Forelimb muscle (tissue), 1 donor: ENCODE data around the gene ZCCHC7. TPM values are rescaled to one million over a fixed set of nuclear protein-coding genes. Genes with fewer than 3 reads are reported as not detected.
"Not testable (repeated sequence)": the region's sequence is repeated elsewhere in the genome, so short reads cannot be mapped to it uniquely, and the experiment has no call there.

Experiments used
- DNase-seq: peaks from one replicate; pipeline ENCODE4 v3.0.0-alpha.2; 2013; ENCODE audit warnings: low read depth
- polyA plus RNA-seq: library from polyadenylated mRNA; unstranded; fragments of 120-200 nt; gene quantifications from one replicate; pipeline ENCODE4 v1.2.1, GENCODE V29; 2013; ENCODE audit not compliant: insufficient read length

The ZCCHC7 gene
- polyA plus RNA-seq, 1 donor, result 12.3 TPM

- no peak for DNase-seq
These were observed 173.5 kb downstream of the ZCCHC7 start for GRCh38 chr9:37293664-37294524.

- DNase-seq, result no peak
These were observed 174.8 kb downstream of the ZCCHC7 start for GRCh38 chr9:37295178-37295577.

- DNase-seq, result no peak
These were observed 175.4 kb downstream of the ZCCHC7 start for GRCh38 chr9:37295796-37296195.

GRCh38 chr9:37297592-37297991 is 177.2 kb downstream of the ZCCHC7 start:
- DNase-seq, result no peak

GRCh38 chr9:37300620-37301019 is 180.2 kb downstream of the ZCCHC7 start:
- DNase-seq, result no peak

- no peak for DNase-seq
These were observed 180.9 kb downstream of the ZCCHC7 start for GRCh38 chr9:37301042-37301853.

- no peak for DNase-seq
These were observed 181.4 kb downstream of the ZCCHC7 start for GRCh38 chr9:37301854-37302172.

GRCh38 chr9:37302277-37302676 is 181.9 kb downstream of the ZCCHC7 start:
- no peak for DNase-seq

GRCh38 chr9:37303272-37303671 is 182.9 kb downstream of the ZCCHC7 start:
- not testable (repeated sequence) for DNase-seq

GRCh38 chr9:37309136-37309535 is 188.8 kb downstream of the ZCCHC7 start:
- DNase-seq, result no peak

GRCh38 chr9:37311938-37312708 is 191.7 kb downstream of the ZCCHC7 start:
- DNase-seq, result no peak

GRCh38 chr9:37324261-37324683 is 203.9 kb downstream of the ZCCHC7 start:
- no peak for DNase-seq

- no peak for DNase-seq
These were observed 204.5 kb downstream of the ZCCHC7 start for GRCh38 chr9:37324691-37325490.

GRCh38 chr9:37325778-37326177 is 205.4 kb downstream of the ZCCHC7 start:
- no peak for DNase-seq

GRCh38 chr9:37327553-37327952 is 207.2 kb downstream of the ZCCHC7 start:
- no peak for DNase-seq

- DNase-seq, result no peak
These were observed 208.3 kb downstream of the ZCCHC7 start for GRCh38 chr9:37328556-37329227.

GRCh38 chr9:37329576-37329975 is 209.2 kb downstream of the ZCCHC7 start:
- DNase-seq, result no peak

GRCh38 chr9:37331871-37332270 is 211.5 kb downstream of the ZCCHC7 start:
- no peak for DNase-seq

- no peak for DNase-seq
These were observed 212.2 kb downstream of the ZCCHC7 start for GRCh38 chr9:37332578-37332977.

GRCh38 chr9:37333288-37333687 is 212.9 kb downstream of the ZCCHC7 start:
- DNase-seq, result no peak

GRCh38 chr9:37335238-37335637 is 214.9 kb downstream of the ZCCHC7 start:
- DNase-seq, result no peak
